Measurements from ENCODE around the gene PIEZO2.

DNA sequence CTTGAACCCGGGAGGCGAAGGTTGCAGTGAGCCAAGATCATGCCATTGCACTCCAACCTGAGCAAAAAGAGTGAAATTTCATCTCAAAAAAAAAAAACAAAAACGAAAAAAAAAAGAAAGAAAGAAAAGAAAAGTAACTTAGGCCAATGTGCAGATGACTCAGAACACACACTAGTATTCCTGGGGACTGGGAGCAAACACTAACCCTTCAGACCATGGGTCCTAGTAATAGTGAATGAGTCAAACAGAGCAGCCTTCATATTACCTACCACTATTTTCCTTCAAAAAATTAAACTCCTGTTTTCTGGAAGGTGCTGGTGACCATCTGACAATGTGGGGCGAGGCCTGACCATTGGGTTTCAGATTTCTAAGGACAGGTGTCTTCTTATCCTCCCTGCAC is 253.4 kb downstream of the PIEZO2 start:
- TF ChIP-seq POLR2A (IDR thresholded peaks at IDR 0.05) (no peak), POLR2AphosphoS5 (IDR thresholded peaks at IDR 0.05) (no peak)
- TF ChIP-seq, protein P1, sequence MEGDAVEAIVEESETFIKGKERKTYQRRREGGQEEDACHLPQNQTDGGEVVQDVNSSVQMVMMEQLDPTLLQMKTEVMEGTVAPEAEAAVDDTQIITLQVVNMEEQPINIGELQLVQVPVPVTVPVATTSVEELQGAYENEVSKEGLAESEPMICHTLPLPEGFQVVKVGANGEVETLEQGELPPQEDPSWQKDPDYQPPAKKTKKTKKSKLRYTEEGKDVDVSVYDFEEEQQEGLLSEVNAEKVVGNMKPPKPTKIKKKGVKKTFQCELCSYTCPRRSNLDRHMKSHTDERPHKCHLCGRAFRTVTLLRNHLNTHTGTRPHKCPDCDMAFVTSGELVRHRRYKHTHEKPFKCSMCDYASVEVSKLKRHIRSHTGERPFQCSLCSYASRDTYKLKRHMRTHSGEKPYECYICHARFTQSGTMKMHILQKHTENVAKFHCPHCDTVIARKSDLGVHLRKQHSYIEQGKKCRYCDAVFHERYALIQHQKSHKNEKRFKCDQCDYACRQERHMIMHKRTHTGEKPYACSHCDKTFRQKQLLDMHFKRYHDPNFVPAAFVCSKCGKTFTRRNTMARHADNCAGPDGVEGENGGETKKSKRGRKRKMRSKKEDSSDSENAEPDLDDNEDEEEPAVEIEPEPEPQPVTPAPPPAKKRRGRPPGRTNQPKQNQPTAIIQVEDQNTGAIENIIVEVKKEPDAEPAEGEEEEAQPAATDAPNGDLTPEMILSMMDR (IDR thresholded peaks at IDR 0.05): no peak
